Stimulated activated CD4-positive, alpha-beta T cell treated with anti-CD3 and anti-CD28 coated beads, TNF-alpha, amount 100 ng/mL, for 1 hour (primary cell): ENCODE measurements around the gene PRB4.
"Not testable (repeated sequence)": the region's sequence is repeated elsewhere in the genome, so short reads cannot be mapped to it uniquely, and the experiment has no call there.

Experiments
- DNase-seq, 3 donors: peaks; one replicate each; pipeline ENCODE4 v3.0.0-alpha.2; 2020; ENCODE audit warnings: low read depth in 3 of 3, low spot score in 1 of 3

Gene PRB4

DNA sequence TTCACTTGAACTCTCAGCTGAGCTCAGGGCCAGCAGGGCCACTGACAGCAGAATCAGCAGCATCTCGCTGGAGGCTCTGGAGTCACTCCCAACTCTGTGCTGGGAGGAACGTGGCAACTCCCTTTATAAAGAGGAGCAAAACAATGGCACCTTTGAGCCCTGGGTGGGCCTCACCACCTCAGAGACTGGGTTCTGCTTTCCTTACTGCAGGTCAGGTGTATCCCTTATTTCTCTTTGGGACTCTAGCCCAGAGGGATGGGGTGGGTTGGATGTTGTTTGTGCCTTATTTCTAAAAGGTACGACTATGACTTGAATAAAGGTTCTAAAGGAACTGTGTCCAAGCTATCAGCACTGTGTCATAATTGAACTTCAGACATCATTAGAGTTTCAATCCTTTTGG lies at the start of gene PRB4:
Gene PRB4 (minus strand): TSS at position 101 of the 400 bp plus-strand sequence. CDS start 38 bp downstream, at position 63.
- DNase-seq: no peak

DNA sequence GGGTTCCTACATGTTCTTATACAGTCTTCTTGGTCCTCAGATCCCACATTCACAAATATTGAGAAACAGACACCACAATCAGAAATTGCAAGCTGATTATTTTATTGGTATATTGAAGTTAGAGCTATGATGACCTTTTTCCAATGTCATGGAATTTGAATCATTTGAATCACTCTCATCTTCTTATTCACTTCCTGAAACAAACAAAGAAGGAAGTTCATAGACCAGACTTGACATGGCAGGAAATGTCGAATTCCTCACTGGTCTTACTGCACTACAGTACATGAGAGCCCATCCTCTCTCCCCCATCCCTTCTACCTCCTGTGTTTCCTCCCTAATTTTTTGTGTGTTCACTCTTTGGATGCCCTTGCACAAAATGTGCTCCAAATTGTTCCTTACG lies 41.5 kb upstream of the PRB4 start:
- DNase-seq: not testable (repeated sequence)

DNA sequence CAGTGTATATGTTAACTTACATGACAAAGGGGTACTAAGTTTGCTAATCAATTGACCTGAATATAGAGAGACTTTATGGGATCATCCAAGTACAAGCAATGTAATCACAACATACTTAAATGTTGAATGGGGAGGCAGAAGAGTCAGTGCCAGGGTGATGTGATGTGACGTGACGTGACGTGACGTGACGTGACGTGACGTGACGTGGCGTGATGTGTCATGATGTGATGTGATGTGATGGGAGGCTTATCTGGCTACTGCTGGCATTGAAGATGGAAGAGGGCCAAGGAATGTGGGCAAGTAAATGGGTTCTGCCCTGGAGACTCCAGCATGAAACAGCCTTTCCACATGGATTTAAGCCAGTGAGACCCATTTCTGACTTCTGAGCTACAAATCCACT lies 38.2 kb upstream of the PRB4 start:
- DNase-seq: no peak

DNA sequence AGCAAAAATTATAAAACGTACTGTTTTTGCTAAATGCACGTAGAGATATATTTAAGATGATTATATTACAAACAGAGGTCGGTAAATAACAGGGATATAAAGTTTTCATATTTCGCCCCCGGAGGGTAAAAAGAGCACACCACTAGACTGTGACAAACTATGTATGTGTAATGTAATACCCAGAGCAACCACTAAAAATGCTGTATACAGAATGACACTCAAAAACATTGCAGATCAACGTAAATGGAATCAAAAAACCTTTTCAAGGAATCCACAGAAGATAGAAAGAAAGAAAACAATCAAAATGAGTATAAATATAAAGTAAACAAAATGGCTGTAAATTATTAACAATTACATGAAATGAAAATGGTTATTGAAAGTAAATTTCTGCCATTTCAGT lies 37.6 kb upstream of the PRB4 start:
- DNase-seq: no peak

DNA sequence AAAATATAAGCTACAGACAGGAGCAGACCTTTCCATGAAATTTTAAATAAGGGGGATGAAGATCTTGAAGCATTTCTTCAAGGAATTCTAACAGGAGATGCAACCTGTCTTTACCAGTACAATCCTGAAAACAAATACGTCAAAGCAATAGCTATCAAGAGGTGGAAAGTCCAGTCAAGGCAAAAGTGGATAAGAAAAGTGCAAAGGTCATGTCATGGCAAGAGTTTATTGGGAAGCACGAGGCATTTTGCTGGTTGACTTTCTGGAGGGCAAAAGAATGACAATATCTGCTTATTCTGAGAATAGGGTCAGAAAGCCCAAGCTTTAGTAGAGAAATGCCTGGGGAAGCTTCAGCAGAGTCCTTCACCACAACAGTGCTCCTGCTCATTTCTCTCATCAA lies 34.3 kb upstream of the PRB4 start:
- DNase-seq: no peak

DNA sequence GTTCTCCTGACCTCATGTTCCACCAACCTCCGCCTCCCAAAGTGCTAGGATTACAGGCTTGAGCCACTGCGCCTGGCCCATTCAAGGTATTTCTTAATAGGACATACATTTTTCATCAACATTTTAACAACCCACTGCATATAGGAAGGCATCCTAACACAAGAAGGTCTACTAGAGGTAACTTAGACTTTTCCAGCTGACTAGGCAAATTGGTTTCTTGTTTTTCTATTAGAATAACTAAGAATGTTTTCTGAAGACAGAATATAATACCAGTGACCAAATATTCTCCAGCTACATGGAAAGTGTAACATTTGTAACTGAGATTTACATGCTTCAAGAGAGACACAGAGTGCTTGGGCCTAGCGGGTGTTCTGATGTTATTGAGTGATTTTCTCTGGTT lies 14.2 kb upstream of the PRB4 start:
- no peak for DNase-seq

DNA sequence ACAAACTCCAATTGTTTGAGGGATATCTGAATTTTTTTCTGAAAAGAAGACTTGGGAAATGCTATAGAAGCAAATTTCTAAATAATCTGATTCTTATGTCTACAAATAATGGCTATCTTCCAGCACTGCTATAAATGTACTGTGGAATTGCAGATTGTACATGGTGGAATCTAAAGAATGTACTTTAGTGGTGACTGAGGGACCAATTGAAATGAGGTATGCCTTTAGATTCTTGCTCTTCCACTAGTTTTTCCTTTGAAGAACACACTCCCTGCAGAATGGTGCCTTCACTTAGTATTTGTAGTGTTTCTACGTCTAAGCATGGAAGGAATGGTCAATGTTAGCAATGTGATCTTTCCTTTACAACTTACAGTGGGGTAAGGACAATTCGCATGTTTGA lies 11.7 kb upstream of the PRB4 start:
- DNase-seq: no peak

DNA sequence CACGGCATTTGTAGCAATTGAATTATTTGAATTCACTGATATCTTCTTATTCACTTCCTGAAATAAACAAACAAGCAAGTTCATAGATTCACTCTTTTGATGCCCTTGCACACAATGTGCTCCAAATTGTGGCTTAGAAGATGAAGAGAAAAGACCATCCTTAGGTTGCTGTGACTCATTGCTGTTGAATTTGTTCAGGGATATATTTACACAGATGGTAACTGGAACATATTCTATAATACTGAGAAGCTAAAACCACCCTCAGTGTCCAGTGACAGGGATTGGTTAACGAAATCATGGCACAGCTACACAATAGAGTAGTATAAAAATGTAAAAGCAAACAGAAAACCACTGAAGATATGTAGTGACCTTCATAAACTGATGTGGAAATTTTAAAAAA lies 3.1 kb downstream of the PRB4 start:
- DNase-seq: no peak

DNA sequence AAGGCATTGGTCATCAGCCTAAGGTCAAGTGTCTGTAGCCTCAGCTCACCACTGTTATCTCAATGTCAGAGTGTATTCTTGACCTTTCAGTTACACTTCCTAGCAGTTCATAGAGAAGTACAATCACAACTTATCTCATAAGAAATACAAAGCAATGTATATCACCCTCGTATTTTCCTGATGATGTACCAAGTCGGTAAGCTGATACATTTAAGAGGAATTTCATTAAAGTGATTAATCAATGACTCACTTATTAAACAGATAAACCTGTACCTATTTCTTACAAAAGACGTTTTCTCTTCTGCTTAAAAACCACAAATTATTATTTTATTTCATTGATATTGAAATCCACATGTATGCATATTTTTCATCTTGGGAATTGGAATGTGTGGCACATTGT lies 36.8 kb downstream of the PRB4 start:
- no peak for DNase-seq

DNA sequence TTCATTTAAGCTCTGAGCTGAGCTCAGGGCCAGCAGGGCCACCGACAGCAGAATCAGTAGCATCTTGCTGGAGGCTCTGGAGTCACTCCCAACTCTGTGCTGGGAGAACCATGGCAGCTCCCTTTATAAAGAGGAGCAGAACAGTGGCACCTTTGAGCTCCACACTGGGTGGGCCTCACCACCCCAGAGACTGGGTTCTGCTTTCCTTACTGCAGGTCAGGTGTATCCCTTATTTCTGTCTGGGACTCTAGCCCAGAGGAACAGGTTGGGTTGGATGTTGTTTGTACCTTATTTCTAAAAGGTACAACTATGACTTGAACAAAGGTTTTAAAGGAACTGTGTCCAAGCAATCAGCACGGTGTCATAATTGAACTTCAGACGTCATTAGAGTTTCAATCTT lies 40.6 kb downstream of the PRB4 start, which contains the start of gene PRB3:
Gene PRB3 (minus strand): TSS at position 101 of the 400 bp plus-strand sequence. CDS start 38 bp downstream, at position 63.
- DNase-seq: no peak

DNA sequence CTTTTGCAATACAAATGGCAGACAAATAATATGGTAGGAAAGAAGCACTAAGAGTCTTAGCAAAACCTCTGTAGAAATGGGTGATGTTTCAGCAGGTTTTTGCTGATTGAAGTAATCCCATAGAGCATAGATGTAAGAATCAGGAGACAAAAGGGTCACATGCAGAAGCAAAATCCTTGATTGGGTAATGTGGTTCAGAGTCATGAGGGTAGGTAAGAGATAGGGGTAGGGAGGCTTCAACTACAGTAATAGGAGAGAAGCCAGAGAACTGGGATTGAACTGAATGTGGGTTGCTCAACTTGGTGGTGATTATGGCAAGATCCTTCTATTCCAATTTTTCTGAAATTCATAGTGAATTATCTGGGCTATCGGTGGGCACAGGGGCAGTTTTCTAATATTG lies 45.7 kb downstream of the PRB4 start:
- no peak for DNase-seq
